HepG2 (cell line): Measurements from ENCODE around the gene MIS18BP1. TPM values are rescaled to one million over a fixed set of nuclear protein-coding genes. Genes with fewer than 3 reads are reported as not detected.

Experiments
- AGO1 ChIP-seq: fragments of 200-400 bp; formaldehyde crosslinking; IDR thresholded peaks from 2 replicates; pipeline ENCODE4 v1.6.1; 2017; ENCODE audit warnings: mild to moderate bottlenecking, low read depth, low read length, moderate library complexity; ENCODE audit not compliant: poor library complexity, severe bottlenecking
- ATF1 ChIP-seq: IDR thresholded peaks from 2 replicates; pipeline ENCODE4 v1.6.1; 2016; ENCODE audit warnings: mild to moderate bottlenecking, control low read depth
- CBX2 ChIP-seq, 2 experiments: fragments of 200-600 bp in 1 of 2; sonication (generic); formaldehyde crosslinking in 1 of 2; IDR thresholded peaks; 2 replicates each; pipeline versions ENCODE4 v1.7.0 to v1.8.1; 2018 to 2022; ENCODE audit warnings: low read depth in 2 of 2, low read length in 1 of 2, mild to moderate bottlenecking in 1 of 2, missing genetic modification reagents in 1 of 2
- CHD4 ChIP-seq: fragments of 200-600 bp; sonication (generic); IDR thresholded peaks from 2 replicates; pipeline ENCODE4 v1.7.0; 2017; ENCODE audit warnings: mild to moderate bottlenecking, low read length, borderline replicate concordance
- HIVEP1 ChIP-seq: sonication (generic); formaldehyde crosslinking; IDR thresholded peaks from 2 replicates; pipeline ENCODE4 v1.4.0; 2020; ENCODE audit warnings: mild to moderate bottlenecking, missing genetic modification reagents
- HMG20A ChIP-seq: IDR thresholded peaks from 2 replicates; pipeline ENCODE4 v1.6.1; 2016; ENCODE audit warnings: borderline replicate concordance
- HOXA9 ChIP-seq: sonication (generic); formaldehyde crosslinking; IDR thresholded peaks from 2 replicates; pipeline ENCODE4 v1.8.1; 2022; ENCODE audit warnings: missing genetic modification reagents, mild to moderate bottlenecking, moderate library complexity, borderline replicate concordance
- MBNL3 ChIP-seq: fragments of 250-450 bp; sonication (Bioruptor Pico); conservative IDR thresholded peaks from 2 replicates; pipeline ENCODE4 v1.8.0; 2022; ENCODE audit warnings: mild to moderate bottlenecking, inconsistent platforms
- MTA3 ChIP-seq: sonication (generic); formaldehyde crosslinking; IDR thresholded peaks from 2 replicates; pipeline ENCODE4 v1.4.0; 2020; ENCODE audit warnings: missing genetic modification reagents
- MYNN ChIP-seq: sonication (generic); formaldehyde crosslinking; IDR thresholded peaks from 2 replicates; pipeline ENCODE4 v1.4.0; 2020; ENCODE audit warnings: mild to moderate bottlenecking, low read depth, missing genetic modification reagents
- MZF1 ChIP-seq: sonication (generic); formaldehyde crosslinking; IDR thresholded peaks from 2 replicates; pipeline ENCODE4 v1.8.1; 2023; ENCODE audit warnings: mild to moderate bottlenecking, missing genetic modification reagents, borderline replicate concordance
- NFATC3 ChIP-seq: sonication (generic); formaldehyde crosslinking; IDR thresholded peaks from 2 replicates; pipeline ENCODE4 v1.5.1; 2020; ENCODE audit warnings: mild to moderate bottlenecking, missing genetic modification reagents
- NR3C1 ChIP-seq: sonication (generic); formaldehyde crosslinking; IDR thresholded peaks from 2 replicates; pipeline ENCODE4 v1.4.0; 2020; ENCODE audit warnings: missing genetic modification reagents
- PAX8 ChIP-seq: sonication (generic); formaldehyde crosslinking; IDR thresholded peaks from 2 replicates; pipeline ENCODE4 v1.8.0; 2022; ENCODE audit warnings: mild to moderate bottlenecking, missing genetic modification reagents, borderline replicate concordance
- STAG1 ChIP-seq: sonication (generic); formaldehyde crosslinking; IDR thresholded peaks from 2 replicates; pipeline ENCODE4 v1.4.0; 2020; ENCODE audit warnings: missing genetic modification reagents
- TGIF2 ChIP-seq: IDR thresholded peaks from 2 replicates; pipeline ENCODE4 v1.6.1; 2016; ENCODE audit warnings: control low read depth, missing compliant biosample characterization
- TRIM24 ChIP-seq: sonication (generic); formaldehyde crosslinking; IDR thresholded peaks from 2 replicates; pipeline ENCODE4 v1.8.0; 2022; ENCODE audit warnings: mild to moderate bottlenecking, missing genetic modification reagents
- ZBTB7B ChIP-seq: sonication (generic); formaldehyde crosslinking; IDR thresholded peaks from 2 replicates; pipeline ENCODE4 v1.4.0; 2020; ENCODE audit warnings: missing genetic modification reagents
- ZNF350 ChIP-seq: sonication (generic); formaldehyde crosslinking; IDR thresholded peaks from 2 replicates; pipeline ENCODE4 v1.4.0; 2020; ENCODE audit warnings: mild to moderate bottlenecking, low read depth, missing genetic modification reagents, borderline replicate concordance
- ZNF552 ChIP-seq: sonication (generic); formaldehyde crosslinking; IDR thresholded peaks from 2 replicates; pipeline ENCODE4 v1.9.0; 2022; ENCODE audit warnings: missing genetic modification reagents, mild to moderate bottlenecking, borderline replicate concordance
- ZNF570 ChIP-seq: sonication (generic); formaldehyde crosslinking; IDR thresholded peaks from 2 replicates; pipeline ENCODE4 v1.4.0; 2020; ENCODE audit warnings: mild to moderate bottlenecking, missing genetic modification reagents, borderline replicate concordance
- ZNF788 ChIP-seq: sonication (generic); formaldehyde crosslinking; IDR thresholded peaks from 2 replicates; pipeline ENCODE4 v1.5.0; 2020; ENCODE audit warnings: mild to moderate bottlenecking, missing genetic modification reagents, borderline replicate concordance
- ZSCAN29 ChIP-seq: sonication (generic); formaldehyde crosslinking; conservative IDR thresholded peaks from 2 replicates; pipeline ENCODE4 v1.4.0; 2020; ENCODE audit warnings: mild to moderate bottlenecking, missing genetic modification reagents
- polyA plus RNA-seq, 8 experiments: library from polyadenylated mRNA; depleted of rRNA in 3 of 8; stranded (reverse) in 7 of 8; unstranded in 1 of 8; fragments of >200 nt; fragmentation: Illumina TruSeq in 4 of 8; extraction: Trizol in 4 of 8; gene quantifications; 2 replicates each; pipeline versions ENCODE4 v1.2.1 to v1.2.3, GENCODE V29; 2011 to 2016; ENCODE audit warnings: low read depth in 4 of 8, missing spikeins in 1 of 8, mixed read lengths in 1 of 8; ENCODE audit not compliant: insufficient read depth in 1 of 8
- total RNA-seq, 5 experiments: library from RNA; depleted of rRNA; stranded (reverse); fragments of >200 nt; fragmentation: Illumina TruSeq; extraction: Trizol; gene quantifications; 2 replicates each; pipeline ENCODE4 v1.2.3, GENCODE V29; 2016; ENCODE audit warnings: low read depth in 1 of 5
- TF ChIP-seq, protein P1 (sequence below): sonication (generic); formaldehyde crosslinking; IDR thresholded peaks from 2 replicates; pipeline ENCODE4 v1.4.0; 2020; ENCODE audit warnings: missing genetic modification reagents; ENCODE audit errors: not compliant biosample characterization
- TF ChIP-seq, protein P2 (sequence below): sonication (generic); formaldehyde crosslinking; IDR thresholded peaks from 2 replicates; pipeline ENCODE4 v1.5.0; 2020; ENCODE audit warnings: mild to moderate bottlenecking, missing genetic modification reagents
- TF ChIP-seq, protein P3 (sequence below): sonication (generic); formaldehyde crosslinking; IDR thresholded peaks from 2 replicates; pipeline ENCODE4 v1.4.0; 2020; ENCODE audit warnings: mild to moderate bottlenecking, missing genetic modification reagents

Gene MIS18BP1
- total and polyA plus RNA-seq, 2 of the 13 experiments (the other 11 are each of a cell fraction or from before 2014, with no cell fraction given) = 9.5 to 36.4 TPM

DNA sequence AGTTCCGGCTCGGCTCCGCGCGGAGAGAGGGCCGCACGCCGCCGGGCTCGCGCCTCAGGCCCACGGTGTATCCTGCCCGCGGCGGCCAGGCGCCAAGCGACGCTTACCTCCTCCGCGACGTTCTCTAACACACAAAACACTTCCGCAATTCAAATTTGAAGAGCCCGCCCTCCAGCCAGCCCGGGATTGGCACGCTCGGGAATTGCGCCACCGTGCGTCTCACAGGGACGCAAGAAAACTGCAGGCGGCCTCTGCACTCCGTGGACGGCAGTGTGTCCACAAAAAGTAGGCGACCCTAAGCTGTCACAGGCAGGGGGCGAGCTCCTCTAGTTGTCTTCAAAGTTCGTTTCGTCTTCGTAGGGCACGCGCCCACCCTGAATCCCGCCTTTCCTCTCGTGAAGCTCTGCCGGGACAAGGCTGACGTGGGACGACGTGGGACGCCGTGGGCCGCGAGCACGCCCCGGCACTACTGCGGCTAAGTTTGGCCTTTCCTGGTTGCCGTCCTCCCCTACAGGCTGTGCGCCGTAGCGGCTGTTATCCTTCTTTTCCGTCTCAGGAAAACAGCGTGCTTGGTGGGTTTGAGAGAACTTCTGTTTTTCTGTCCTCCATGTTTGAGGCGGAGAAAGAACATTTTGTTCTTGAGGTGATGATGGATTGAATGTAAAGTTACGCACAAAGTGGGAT, at the start of gene MIS18BP1 (continued):
- no peak for TF ChIP-seq MYNN (CRISPR knock-in tag)
- TF ChIP-seq, protein P1, sequence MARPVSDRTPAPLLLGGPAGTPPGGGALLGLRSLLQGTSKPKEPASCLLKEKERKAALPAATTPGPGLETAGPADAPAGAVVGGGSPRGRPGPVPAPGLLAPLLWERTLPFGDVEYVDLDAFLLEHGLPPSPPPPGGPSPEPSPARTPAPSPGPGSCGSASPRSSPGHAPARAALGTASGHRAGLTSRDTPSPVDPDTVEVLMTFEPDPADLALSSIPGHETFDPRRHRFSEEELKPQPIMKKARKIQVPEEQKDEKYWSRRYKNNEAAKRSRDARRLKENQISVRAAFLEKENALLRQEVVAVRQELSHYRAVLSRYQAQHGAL (CRISPR knock-in tag) = peak; percentile 0
- TF ChIP-seq ZNF570 (CRISPR knock-in tag) = peak; percentile 56; the same call in 1 of the 2 replicates
- TF ChIP-seq, protein P2, sequence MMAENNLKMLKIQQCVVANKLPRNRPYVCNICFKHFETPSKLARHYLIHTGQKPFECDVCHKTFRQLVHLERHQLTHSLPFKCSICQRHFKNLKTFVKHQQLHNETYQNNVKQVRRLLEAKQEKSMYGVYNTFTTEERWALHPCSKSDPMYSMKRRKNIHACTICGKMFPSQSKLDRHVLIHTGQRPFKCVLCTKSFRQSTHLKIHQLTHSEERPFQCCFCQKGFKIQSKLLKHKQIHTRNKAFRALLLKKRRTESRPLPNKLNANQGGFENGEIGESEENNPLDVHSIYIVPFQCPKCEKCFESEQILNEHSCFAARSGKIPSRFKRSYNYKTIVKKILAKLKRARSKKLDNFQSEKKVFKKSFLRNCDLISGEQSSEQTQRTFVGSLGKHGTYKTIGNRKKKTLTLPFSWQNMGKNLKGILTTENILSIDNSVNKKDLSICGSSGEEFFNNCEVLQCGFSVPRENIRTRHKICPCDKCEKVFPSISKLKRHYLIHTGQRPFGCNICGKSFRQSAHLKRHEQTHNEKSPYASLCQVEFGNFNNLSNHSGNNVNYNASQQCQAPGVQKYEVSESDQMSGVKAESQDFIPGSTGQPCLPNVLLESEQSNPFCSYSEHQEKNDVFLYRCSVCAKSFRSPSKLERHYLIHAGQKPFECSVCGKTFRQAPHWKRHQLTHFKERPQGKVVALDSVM (CRISPR knock-in tag) = peak; percentile 75
- no peak for TF ChIP-seq CBX2 (IDR thresholded peaks at IDR 0.05; ENCODE audit: low read depth, low read length)
- TF ChIP-seq CBX2 (CRISPR knock-in tag; IDR thresholded peaks at IDR 0.05; ENCODE audit: low read depth) = no peak
- 0 out of 2 replicates have a peak, but pooled peaks have one; percentile 1 for TF ChIP-seq MTA3 (CRISPR knock-in tag)
- TF ChIP-seq HIVEP1 (CRISPR knock-in tag) = peak; percentile 76
- no peak for TF ChIP-seq CHD4
- no peak for TF ChIP-seq AGO1
- TF ChIP-seq NR3C1 = no peak
- TF ChIP-seq ATF1 (CRISPR knock-in tag) = peak; percentile 93
- no peak for TF ChIP-seq TRIM24
- 0 out of 2 replicates have a peak, but pooled peaks have one; percentile 34 for TF ChIP-seq MZF1 (CRISPR knock-in tag)
- TF ChIP-seq, protein P3, sequence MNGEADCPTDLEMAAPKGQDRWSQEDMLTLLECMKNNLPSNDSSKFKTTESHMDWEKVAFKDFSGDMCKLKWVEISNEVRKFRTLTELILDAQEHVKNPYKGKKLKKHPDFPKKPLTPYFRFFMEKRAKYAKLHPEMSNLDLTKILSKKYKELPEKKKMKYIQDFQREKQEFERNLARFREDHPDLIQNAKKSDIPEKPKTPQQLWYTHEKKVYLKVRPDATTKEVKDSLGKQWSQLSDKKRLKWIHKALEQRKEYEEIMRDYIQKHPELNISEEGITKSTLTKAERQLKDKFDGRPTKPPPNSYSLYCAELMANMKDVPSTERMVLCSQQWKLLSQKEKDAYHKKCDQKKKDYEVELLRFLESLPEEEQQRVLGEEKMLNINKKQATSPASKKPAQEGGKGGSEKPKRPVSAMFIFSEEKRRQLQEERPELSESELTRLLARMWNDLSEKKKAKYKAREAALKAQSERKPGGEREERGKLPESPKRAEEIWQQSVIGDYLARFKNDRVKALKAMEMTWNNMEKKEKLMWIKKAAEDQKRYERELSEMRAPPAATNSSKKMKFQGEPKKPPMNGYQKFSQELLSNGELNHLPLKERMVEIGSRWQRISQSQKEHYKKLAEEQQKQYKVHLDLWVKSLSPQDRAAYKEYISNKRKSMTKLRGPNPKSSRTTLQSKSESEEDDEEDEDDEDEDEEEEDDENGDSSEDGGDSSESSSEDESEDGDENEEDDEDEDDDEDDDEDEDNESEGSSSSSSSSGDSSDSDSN = peak; percentile 98
- no peak for TF ChIP-seq NFATC3 (CRISPR knock-in tag)
- TF ChIP-seq ZNF788 (CRISPR knock-in tag) = peak; percentile 99
- peak; percentile 98; the same call in 1 of the 2 replicates for TF ChIP-seq ZNF552 (CRISPR knock-in tag)
- 0 out of 2 replicates have a peak, but pooled peaks have one; percentile 23 for TF ChIP-seq PAX8 (CRISPR knock-in tag)
- TF ChIP-seq STAG1 = peak; percentile 18
- TF ChIP-seq HOXA9 = peak; percentile 99
- no peak for TF ChIP-seq MBNL3
- peak; percentile 93 for TF ChIP-seq TGIF2 (CRISPR knock-in tag)
- no peak for TF ChIP-seq HMG20A (CRISPR knock-in tag)
- TF ChIP-seq ZSCAN29 (CRISPR knock-in tag) = peak; percentile 51; the same call in 1 of the 2 replicates
- peak; percentile 91 for TF ChIP-seq ZBTB7B
- peak; percentile 95 for TF ChIP-seq ZNF350
